IMR-90 (cell line): ENCODE measurements around the gene WDR43. TPM values are rescaled to one million over a fixed set of nuclear protein-coding genes. Genes with fewer than 3 reads are reported as not detected.

Experiments used
- ATAC-seq: fragments of 200-7000 bp; cut with Tn5 transposase; 2 replicates; pipeline ENCODE4 v1.9.1; 2020; ENCODE audit warnings: low read depth, mild to moderate bottlenecking, moderate library complexity
- BruUV-seq: library from RNA; stranded (reverse); fragments of 400-500 nt; replicated peaks from 2 replicates; lab custom pipeline; 2021; lab: Mats Ljungman, UMichigan
- CTCF ChIA-PET: fragments of 300-600 bp; formaldehyde crosslinking; extraction: SDS; loops from one replicate; lab custom pipeline; 2021; ENCODE audit warnings: antibody characterized with exemption; lab: Yijun Ruan, JAX
- POLR2A ChIA-PET: fragments of 300-600 bp; sonication (Branson Sonifier 250); formaldehyde crosslinking; loops from one replicate; lab custom pipeline; 2022; ENCODE audit warnings: antibody characterized with exemption; ENCODE audit not compliant: unreplicated experiment; lab: Charles Lee
- DNase-seq: peaks from one replicate; pipeline ENCODE4 v3.0.0; 2013
- H2AFZ ChIP-seq: replicated peaks from 2 replicates; pipeline ENCODE3; 2013; ENCODE audit warnings: low read length, mild to moderate bottlenecking; ENCODE audit not compliant: poor library complexity
- H2AK5ac ChIP-seq: 2 replicates; pipeline ENCODE4 v1.6.1; 2013; ENCODE audit warnings: low read depth, low read length, inconsistent platforms
- H2AK9ac ChIP-seq: replicated peaks from 2 replicates; pipeline ENCODE3; 2013; ENCODE audit warnings: mild to moderate bottlenecking, low read depth, low read length, moderate library complexity; ENCODE audit not compliant: poor library complexity
- H2BK120ac ChIP-seq: 2 replicates; pipeline ENCODE4 v1.6.1; 2013; ENCODE audit warnings: low read depth, low read length, inconsistent platforms
- H2BK15ac ChIP-seq: 3 replicates; pipeline ENCODE4 v1.6.1; 2013; ENCODE audit warnings: low read depth, low read length, inconsistent platforms
- H2BK20ac ChIP-seq: 2 replicates; pipeline ENCODE4 v1.6.1; 2013; ENCODE audit warnings: low read depth, mild to moderate bottlenecking, inconsistent platforms, low read length, moderate library complexity
- H2BK5ac ChIP-seq: 2 replicates; pipeline ENCODE4 v1.6.1; 2013; ENCODE audit warnings: mild to moderate bottlenecking, low read depth, low read length, inconsistent platforms; ENCODE audit not compliant: poor library complexity, severe bottlenecking
- H3K14ac ChIP-seq: replicated peaks from 2 replicates; pipeline ENCODE4 v1.6.1; 2013; ENCODE audit warnings: low read depth, low read length, inconsistent platforms
- H3K18ac ChIP-seq: 2 replicates; pipeline ENCODE4 v1.6.1; 2013; ENCODE audit warnings: low read depth, low read length, control low read depth
- H3K23ac ChIP-seq: 2 replicates; pipeline ENCODE4 v1.6.1; 2013; ENCODE audit warnings: low read depth, low read length, inconsistent platforms
- H3K27ac ChIP-seq: 2 replicates; pipeline ENCODE4 v1.5.1; 2013; ENCODE audit warnings: mild to moderate bottlenecking, control low read depth, low read length; ENCODE audit not compliant: insufficient read depth
- H3K27me3 ChIP-seq: 2 replicates; pipeline ENCODE4 v1.6.1; 2013; ENCODE audit warnings: low read length; ENCODE audit not compliant: control insufficient read depth, insufficient read depth
- H3K36me3 ChIP-seq: 2 replicates; pipeline ENCODE4 v1.6.1; 2013; ENCODE audit warnings: low read length, mixed read lengths; ENCODE audit not compliant: control insufficient read depth, insufficient read depth
- H3K4ac ChIP-seq: 2 replicates; pipeline ENCODE4 v1.6.1; 2013; ENCODE audit warnings: low read depth, low read length, inconsistent platforms
- H3K4me1 ChIP-seq: 2 replicates; pipeline ENCODE4 v1.6.1; 2013; ENCODE audit warnings: low read length, mixed read lengths; ENCODE audit not compliant: control insufficient read depth, insufficient read depth
- H3K4me2 ChIP-seq: 2 replicates; pipeline ENCODE4 v1.6.1; 2013; ENCODE audit warnings: low read depth, mild to moderate bottlenecking, control low read depth, low read length, moderate library complexity
- H3K4me3 ChIP-seq: 2 replicates; pipeline ENCODE4 v1.5.1; 2013; ENCODE audit warnings: low read depth, mild to moderate bottlenecking, control low read depth, low read length, moderate library complexity; ENCODE audit not compliant: insufficient read depth
- H3K56ac ChIP-seq: 2 replicates; pipeline ENCODE4 v1.6.1; 2013; ENCODE audit warnings: low read length, inconsistent platforms; ENCODE audit not compliant: insufficient read depth; ENCODE audit errors: extremely low read depth
- H3K79me1 ChIP-seq, 2 experiments: 2 replicates each; pipeline ENCODE4 v1.6.1; 2013; ENCODE audit warnings: low read length in 2 of 2, inconsistent platforms in 1 of 2, low read depth in 1 of 2
- H3K9ac ChIP-seq: 2 replicates; pipeline ENCODE4 v1.6.1; 2013; ENCODE audit warnings: low read depth, low read length, control low read depth
- H3K9me1 ChIP-seq: 2 replicates; pipeline ENCODE4 v1.6.1; 2013; ENCODE audit warnings: low read length, inconsistent platforms; ENCODE audit not compliant: insufficient read depth
- H3K9me3 ChIP-seq: 2 replicates; pipeline ENCODE4 v1.6.1; 2013; ENCODE audit warnings: low read length; ENCODE audit not compliant: control insufficient read depth, insufficient read depth
- H4K20me1 ChIP-seq: 2 replicates; pipeline ENCODE4 v1.6.1; 2013; ENCODE audit warnings: low read length, inconsistent platforms; ENCODE audit not compliant: insufficient read depth
- H4K5ac ChIP-seq: 2 replicates; pipeline ENCODE4 v1.6.1; 2013; ENCODE audit warnings: mild to moderate bottlenecking, low read depth, low read length, control low read depth
- H4K8ac ChIP-seq, 2 experiments: 2 replicates each; pipeline ENCODE4 v1.6.1; 2013; ENCODE audit warnings: low read depth in 2 of 2, low read length in 2 of 2, control low read depth in 1 of 2, inconsistent platforms in 1 of 2
- H4K91ac ChIP-seq: 2 replicates; pipeline ENCODE4 v1.6.1; 2013; ENCODE audit warnings: low read depth, low read length, inconsistent platforms; ENCODE audit not compliant: insufficient read depth
- BHLHE40 ChIP-seq: fragments of 150-350 bp; IDR thresholded peaks from 2 replicates; pipeline ENCODE4 v1.6.1; 2016; ENCODE audit warnings: mild to moderate bottlenecking, low read depth, low read length
- WGBS, 2 experiments: methylation state at CpG; one replicate each; pipeline versions ENCODE4 v1.1.5 to v1.1.7; 2013; ENCODE audit warnings: missing lambda C conversion rate in 2 of 2; ENCODE audit not compliant: insufficient read length in 1 of 2; ENCODE audit errors: extremely low coverage in 2 of 2; 5-methylcytosine and 5-hydroxymethylcytosine counted together
- dilution Hi-C: fragments of 300-500 bp; cut with HindIII; formaldehyde crosslinking; loops from one replicate; pipeline ENCODE4 v1.14.3; 2018; ENCODE audit warnings: low sequenced_read_pairs; ENCODE audit not compliant: unreplicated experiment
- in situ Hi-C: fragments of 300-500 bp; cut with MboI; formaldehyde crosslinking; loops from 3 replicates; pipeline ENCODE4 v1.14.3; 2019; ENCODE audit warnings: low sequenced_read_pairs, inconsistent platforms, mixed read lengths
- intact Hi-C: fragments of 100-400 bp; cut with micrococcal nuclease; formaldehyde crosslinking; loops from 2 replicates; pipeline ENCODE4 v1.10.0; 2022
- polyA plus RNA-seq, 3 experiments: library from polyadenylated mRNA; depleted of rRNA; stranded (reverse); fragments of >200 nt; gene quantifications; 2 replicates each; pipeline ENCODE4 v1.2.3, GENCODE V29; 2012; ENCODE audit warnings: low replicate concordance in 1 of 3
- total RNA-seq: library from RNA; depleted of rRNA; stranded (reverse); fragments of >200 nt; gene quantifications from 2 replicates; pipeline ENCODE4 v1.2.3, GENCODE V29; 2012

The WDR43 gene
- total and polyA plus RNA-seq, 2 of the 4 experiments (the other 2 are of a cell fraction), result 40.3 to 300 TPM

DNA sequence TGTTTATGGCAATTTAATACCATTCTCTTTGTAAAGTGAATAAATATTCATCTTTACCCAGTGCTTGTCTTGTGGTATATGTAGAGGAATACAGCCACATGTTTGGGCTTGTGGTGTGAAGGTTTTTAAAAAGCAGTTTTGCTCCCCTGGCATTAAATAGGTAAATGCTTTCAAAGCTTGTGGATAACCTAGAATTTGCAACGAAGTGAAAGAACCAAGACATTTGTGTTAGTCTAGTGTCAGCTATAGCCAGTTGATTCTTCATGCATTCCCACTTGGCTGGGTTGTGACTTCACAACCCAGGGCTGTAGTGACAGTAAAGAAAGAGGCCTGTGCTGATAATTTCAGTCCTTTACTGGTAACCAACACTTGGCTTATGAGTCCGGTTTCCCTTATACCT is 53.7 kb downstream of the WDR43 start:
- Histone ChIP-seq H3K36me3 (peaks cover 19% of the 10 kb centered on the region), H2BK15ac (no peak overlapping the region), H3K27me3 (no peaks in the 10 kb centered on the region), H3K27ac (no peak overlapping the region), H2AK9ac (no peak overlapping the region), H4K91ac (no peak overlapping the region), H3K4me3 (no peak overlapping the region), H2BK5ac (no peak overlapping the region), H4K8ac (no peak overlapping the region), H3K4me1 (peaks cover 8% of the 10 kb centered on the region), H2AK5ac (no peak overlapping the region), H3K79me1 (peaks cover 7 to 9% of the 10 kb centered on the region in 2 experiments; a peak in 2 of 4 replicates), H3K14ac (no peak overlapping the region), H3K9ac (no peak overlapping the region), H3K56ac (no peak overlapping the region), H3K18ac (no peak overlapping the region), H3K9me3 (peaks cover 6% of the 10 kb centered on the region; the same call in 1 of the 2 replicates), H3K23ac (no peak overlapping the region), H2BK120ac (no peak overlapping the region), H2BK20ac (no peak overlapping the region), H4K20me1 (peaks cover 6% of the 10 kb centered on the region; the same call in 1 of the 2 replicates), H2AFZ (no peak overlapping the region), H4K5ac (no peak overlapping the region), H3K9me1 (peaks cover 7% of the 10 kb centered on the region; the same call in 1 of the 2 replicates), H3K4me2 (no peak overlapping the region), H3K4ac (no peak overlapping the region)
- CTCF ChIA-PET, result interaction anchor here (0.6 kb wide), 1 partner anchor 1763 kb away, joined by 3 read pairs; no protein-coding TSS in a partner anchor
- no peak for TF ChIP-seq BHLHE40
- no CpG with 5 or more reads among the region's 2 CpGs for WGBS, 2 experiments
- ATAC-seq (no peak), DNase-seq (no peak)
- in situ Hi-C loops (no loop called here), intact Hi-C loops (no loop called here), dilution Hi-C loops (no loop called here)
- no TSS peak for BruUV-seq
- POLR2A ChIA-PET, result no interaction called here
